H1 (cell line): Measurements from ENCODE around the gene NTPCR. TPM values are rescaled to one million over a fixed set of nuclear protein-coding genes. Genes with fewer than 3 reads are reported as not detected.

Experiments
- CTCF ChIA-PET: fragments of 300-600 bp; sonication (Branson Sonifier 250); formaldehyde crosslinking; loops from one replicate; lab custom pipeline; 2021; ENCODE audit not compliant: partially characterized antibody; lab: Charles Lee
- POLR2A ChIA-PET: fragments of 300-600 bp; sonication (Branson Sonifier 250); formaldehyde crosslinking; loops from one replicate; lab custom pipeline; 2021; ENCODE audit warnings: inconsistent platforms; ENCODE audit not compliant: partially characterized antibody; lab: Charles Lee
- DNase-seq, 2 experiments: peaks; one replicate each; pipeline versions ENCODE4 v3.0.0 to v3.0.0-alpha.2; 2010 to 2022; ENCODE audit warnings: low spot score in 2 of 2, low read depth in 1 of 2, mixed read lengths in 1 of 2
- FAIRE-seq: peaks from 2 replicates; lab custom pipeline; 2011; peaks lifted over from hg19 to GRCh38; lab: Jason Lieb, UNC
- H2AFZ ChIP-seq: 2 replicates; pipeline ENCODE4 v1.8.1; 2012; ENCODE audit warnings: low read length, inconsistent platforms
- H2AK5ac ChIP-seq: 2 replicates; pipeline ENCODE4 v1.6.1; 2013; ENCODE audit warnings: low read depth, low read length
- H2BK120ac ChIP-seq: replicated peaks from 2 replicates; pipeline ENCODE3; 2013; ENCODE audit warnings: low read depth, low read length, inconsistent platforms
- H2BK12ac ChIP-seq: 2 replicates; pipeline ENCODE4 v1.6.1; 2013; ENCODE audit warnings: low read depth, low read length
- H2BK15ac ChIP-seq: 2 replicates; pipeline ENCODE4 v1.6.1; 2013; ENCODE audit warnings: low read length
- H2BK20ac ChIP-seq: 2 replicates; pipeline ENCODE4 v1.6.1; 2013; ENCODE audit warnings: low read length
- H2BK5ac ChIP-seq: 2 replicates; pipeline ENCODE4 v1.6.1; 2013; ENCODE audit warnings: low read depth, low read length
- H3K14ac ChIP-seq: 2 replicates; pipeline ENCODE4 v1.6.1; 2013; ENCODE audit warnings: inconsistent platforms; ENCODE audit not compliant: insufficient read length
- H3K18ac ChIP-seq: 2 replicates; pipeline ENCODE4 v1.6.1; 2013; ENCODE audit warnings: low read length; ENCODE audit errors: extremely low read depth
- H3K23ac ChIP-seq: 2 replicates; pipeline ENCODE4 v1.6.1; 2013; ENCODE audit warnings: inconsistent platforms; ENCODE audit not compliant: insufficient read length
- H3K23me2 ChIP-seq: 2 replicates; pipeline ENCODE4 v1.6.1; 2013; ENCODE audit warnings: low read depth, low read length
- H3K27ac ChIP-seq: 2 replicates; pipeline ENCODE4 v1.6.1; 2011; ENCODE audit warnings: low read depth, low read length, inconsistent platforms
- H3K27me3 ChIP-seq, 4 experiments: replicated peaks in 1 of 4; 1 replicate in 1 of 4; 2 replicates in 3 of 4; pipeline versions ENCODE4 v1.6.1 to v1.8.1; 2011 to 2013; ENCODE audit warnings: low read length in 3 of 4, mild to moderate bottlenecking in 3 of 4, inconsistent platforms in 2 of 4, mixed read lengths in 2 of 4, moderate library complexity in 1 of 4; ENCODE audit not compliant: control insufficient read depth in 3 of 4, insufficient read depth in 3 of 4; ENCODE audit errors: extremely low read depth in 1 of 4
- H3K36me3 ChIP-seq, 4 experiments: 2 replicates each; pipeline versions ENCODE4 v1.6.1 to v1.8.1; 2011 to 2013; ENCODE audit warnings: mild to moderate bottlenecking in 4 of 4, low read length in 3 of 4, moderate library complexity in 2 of 4, control low read depth in 1 of 4, inconsistent platforms in 1 of 4; ENCODE audit not compliant: insufficient read depth in 4 of 4, control insufficient read depth in 2 of 4
- H3K4ac ChIP-seq: replicated peaks from 2 replicates; pipeline ENCODE3; 2013; ENCODE audit warnings: low read length, low read depth, mixed read lengths, inconsistent platforms; ENCODE audit not compliant: insufficient read length
- H3K4me1 ChIP-seq, 4 experiments: replicated peaks in 1 of 4; 1 replicate in 1 of 4; 2 replicates in 3 of 4; pipeline versions ENCODE4 v1.6.1 to v1.8.1; 2011 to 2013; ENCODE audit warnings: low read length in 3 of 4, inconsistent platforms in 2 of 4, mixed read lengths in 1 of 4; ENCODE audit not compliant: insufficient read depth in 4 of 4, control insufficient read depth in 3 of 4
- H3K4me2 ChIP-seq, 2 experiments: 2 replicates each; pipeline versions ENCODE4 v1.6.1 to v1.8.1; 2011 to 2013; ENCODE audit warnings: low read depth in 2 of 2, low read length in 2 of 2, control low read depth in 1 of 2, inconsistent platforms in 1 of 2, mild to moderate bottlenecking in 1 of 2; ENCODE audit not compliant: insufficient read depth in 1 of 2
- H3K4me3 ChIP-seq, 4 experiments: fragments of 200-600, 300-600 bp in 1 of 4; sonication (generic), shearing (Covaris generic), sonication (Bioruptor Twin) in 1 of 4; 2 replicates each; pipeline versions ENCODE4 v1.5.1 to v1.8.1; 2011 to 2016; ENCODE audit warnings: low read length in 4 of 4, low read depth in 3 of 4, control low read depth in 2 of 4, inconsistent platforms in 2 of 4, mild to moderate bottlenecking in 2 of 4, mixed read lengths in 1 of 4, moderate library complexity in 1 of 4; ENCODE audit not compliant: insufficient read depth in 2 of 4; ENCODE audit errors: extremely low read depth in 1 of 4
- H3K56ac ChIP-seq: replicated peaks from 2 replicates; pipeline ENCODE3; 2013; ENCODE audit warnings: low read depth, mild to moderate bottlenecking, mixed read lengths, low read length, inconsistent platforms; ENCODE audit not compliant: insufficient read length
- H3K79me1 ChIP-seq: 2 replicates; pipeline ENCODE4 v1.6.1; 2013; ENCODE audit warnings: low read depth, low read length, control low read depth
- H3K79me2 ChIP-seq, 2 experiments: 2 replicates each; pipeline versions ENCODE4 v1.6.1 to v1.8.1; 2012 to 2013; ENCODE audit warnings: low read length in 2 of 2, mild to moderate bottlenecking in 2 of 2, inconsistent platforms in 1 of 2; ENCODE audit not compliant: insufficient read depth in 2 of 2, control insufficient read depth in 1 of 2
- H3K9ac ChIP-seq, 4 experiments: replicated peaks in 1 of 4; 1 replicate in 1 of 4; 2 replicates in 3 of 4; pipeline versions ENCODE4 v1.6.1 to v1.8.1; 2011 to 2013; ENCODE audit warnings: low read depth in 3 of 4, low read length in 3 of 4, control low read depth in 2 of 4, mild to moderate bottlenecking in 2 of 4, moderate library complexity in 2 of 4, inconsistent platforms in 1 of 4; ENCODE audit errors: extremely low read depth in 1 of 4
- H3K9me3 ChIP-seq, 2 experiments: 2 replicates each; pipeline versions ENCODE4 v1.6.1 to v1.8.1; 2012 to 2013; ENCODE audit warnings: mild to moderate bottlenecking in 2 of 2, moderate library complexity in 2 of 2, control low read depth in 1 of 2, inconsistent platforms in 1 of 2, low read depth in 1 of 2, low read length in 1 of 2, mixed read lengths in 1 of 2; ENCODE audit not compliant: insufficient read depth in 2 of 2
- H4K20me1 ChIP-seq, 2 experiments: replicated peaks in 1 of 2; 2 replicates each; pipeline versions ENCODE3 to v1.8.1; 2011 to 2013; ENCODE audit warnings: inconsistent platforms in 2 of 2, low read length in 2 of 2, mild to moderate bottlenecking in 1 of 2; ENCODE audit not compliant: insufficient read depth in 2 of 2, control insufficient read depth in 1 of 2
- H4K5ac ChIP-seq: 2 replicates; pipeline ENCODE4 v1.6.1; 2013; ENCODE audit warnings: low read length, low read depth, mixed read lengths, inconsistent platforms; ENCODE audit not compliant: insufficient read length
- H4K8ac ChIP-seq: 2 replicates; pipeline ENCODE4 v1.8.0; 2013; ENCODE audit warnings: mild to moderate bottlenecking, moderate library complexity, low read length, inconsistent platforms; ENCODE audit not compliant: insufficient read depth; ENCODE audit errors: extremely low read depth
- H4K91ac ChIP-seq: replicated peaks from 2 replicates; pipeline ENCODE3; 2013; ENCODE audit warnings: low read length, mixed read lengths, inconsistent platforms; ENCODE audit not compliant: insufficient read length
- CTCF ChIP-seq, 3 experiments: IDR thresholded peaks; 1 replicate in 2 of 3; 2 replicates in 1 of 3; pipeline versions ENCODE4 v1.5.1 to v1.6.1; 2011; ENCODE audit warnings: low read length in 3 of 3, mild to moderate bottlenecking in 3 of 3, inconsistent platforms in 2 of 3, low read depth in 1 of 3, moderate library complexity in 1 of 3; ENCODE audit not compliant: insufficient read depth in 1 of 3; ENCODE audit errors: control extremely low read depth in 1 of 3
- RAD21 ChIP-seq, 2 experiments: IDR thresholded peaks in 1 of 2; conservative IDR thresholded peaks in 1 of 2; 2 replicates each; pipeline ENCODE4 v1.6.1; 2011; ENCODE audit warnings: low read depth in 2 of 2, low read length in 2 of 2, improper control_type of control experiment in 1 of 2, inconsistent platforms in 1 of 2, mild to moderate bottlenecking in 1 of 2, moderate library complexity in 1 of 2
- SP2 ChIP-seq: IDR thresholded peaks from 2 replicates; pipeline ENCODE4 v1.6.1; 2012; ENCODE audit warnings: mild to moderate bottlenecking, low read length, inconsistent platforms
- WGBS, 2 experiments: shearing (Covaris generic) in 1 of 2; methylation state at CpG; one replicate each; pipeline versions ENCODE4 v1.1.6 to v1.1.7; 2013 to 2015; ENCODE audit warnings: low lambda C conversion rate in 2 of 2, mixed read lengths in 2 of 2, inconsistent platforms in 1 of 2, low coverage in 1 of 2, missing lambda C conversion rate in 1 of 2; ENCODE audit not compliant: insufficient replicate concordance in 2 of 2, insufficient coverage in 1 of 2, insufficient read length in 1 of 2; ENCODE audit errors: extremely low coverage in 1 of 2, missing lambda C conversion rate in 1 of 2; 5-methylcytosine and 5-hydroxymethylcytosine counted together
- polyA plus RNA-seq, 7 experiments: library from polyadenylated mRNA; depleted of rRNA in 3 of 7; stranded (reverse) in 5 of 7; unstranded in 2 of 7; fragments of >200 nt in 5 of 7; fragments of 200-250 nt in 2 of 7; gene quantifications; 1 replicate in 5 of 7; 2 replicates in 1 of 7; 4 replicates in 1 of 7; pipeline versions ENCODE4 v1.2.1 to v1.2.3, GENCODE V29; 2011 to 2013; ENCODE audit warnings: missing spikeins in 2 of 7, mixed read lengths in 2 of 7
- total RNA-seq: library from RNA; stranded (reverse); fragmentation: NEBNext Ultra II Directional; extraction: Animal tissue kit (Norgen Biotek cat#: 25700); gene quantifications from 2 replicates; pipeline ENCODE4 v1.2.1, GENCODE V29; 2021

The NTPCR gene
- total and polyA plus RNA-seq, 2 of the 8 experiments (the other 6 are each of a cell fraction or from before 2014, with no cell fraction given): 22.6 to 73.1 TPM

- POLR2A ChIA-PET: interaction anchor here (0.7 kb wide), 1 partner anchor 188 kb away, joined by 3 read pairs; no protein-coding TSS in a partner anchor
- no peak overlapping the region for H3K4me3 ChIP-seq
- no peaks in the 10 kb centered on the region for H3K79me2 ChIP-seq
- H4K8ac ChIP-seq: 0 out of 2 replicates have a peak overlapping the region, but pooled peaks have one; percentile 48
- WGBS, 2 experiments: 86% methylated on average over 1 of the region's 1 CpG; no CpG with 5 or more reads in 1 of the 2 experiments
- no peak overlapping the region for H3K23ac ChIP-seq
- H3K4ac ChIP-seq: no peak overlapping the region
- H4K5ac ChIP-seq: no peak overlapping the region
- no peak overlapping the region for H3K18ac ChIP-seq
- H3K23me2 ChIP-seq: no peaks in the 10 kb centered on the region
- no peak overlapping the region for H2BK12ac ChIP-seq
- peaks cover 2% of the 10 kb centered on the region; the same call in 1 of the 2 replicates for H3K79me1 ChIP-seq
- CTCF ChIA-PET: interaction anchor here (0.7 to 1.3 kb wide), 4 partner anchors 12 to 304 kb away, joined by 3 to 4 read pairs (median 4); no protein-coding TSS in a partner anchor
- H2BK5ac ChIP-seq: no peak overlapping the region
- H3K56ac ChIP-seq: no peak overlapping the region
- no peaks in the 10 kb centered on the region for H3K4me1 ChIP-seq
- H3K9ac ChIP-seq: no peak overlapping the region
- no peak overlapping the region for H2AK5ac ChIP-seq
- DNase-seq: no peak
- H4K20me1 ChIP-seq: no peaks in the 10 kb centered on the region
- H3K36me3 ChIP-seq: no peaks in the 10 kb centered on the region
- 0 out of 7 replicates have a peak, but pooled peaks cover 0 to 2% (median 0%) of the 10 kb centered on the region in 4 experiments for H3K27me3 ChIP-seq
- no peak for FAIRE-seq
- no peak overlapping the region for H2AFZ ChIP-seq
- H3K27ac ChIP-seq: no peak overlapping the region
- H2BK120ac ChIP-seq: no peak overlapping the region
- no peak overlapping the region for H2BK20ac ChIP-seq
- TF ChIP-seq RAD21 (IDR thresholded peaks at IDR 0.05 in 1 of 2, conservative IDR thresholded peaks at IDR 0.05 in 1 of 2; ENCODE audit: low read depth in 2 of 2, low read length in 2 of 2) (peak; percentile 22 to 28; a peak in 3 of 4 replicates), SP2 (no peak), CTCF (IDR thresholded peaks at IDR 0.05; ENCODE audit: control extremely low read depth in 1 of 3, insufficient read depth in 1 of 3, low read depth in 1 of 3, low read length in 3 of 3) (peak in 1 of 3 experiments; percentile 13; a peak in 1 of 4 replicates)
- no peaks in the 10 kb centered on the region for H3K9me3 ChIP-seq
- H2BK15ac ChIP-seq: peak overlapping the region; percentile 47; the same call in 1 of the 2 replicates
- H4K91ac ChIP-seq: no peak overlapping the region
- H3K4me2 ChIP-seq: no peak overlapping the region
- H3K14ac ChIP-seq: no peak overlapping the region
Observed at GRCh38 chr1:232940262-232940661, 10.1 kb upstream of the NTPCR start.
